ENCODE results near the gene DNAJB4. TPM values are rescaled to one million over a fixed set of nuclear protein-coding genes. Genes with fewer than 3 reads are reported as not detected.
"Not testable (repeated sequence)": the region's sequence is repeated elsewhere in the genome, so short reads cannot be mapped to it uniquely, and the experiment has no call there.

Gene DNAJB4
- total and polyA plus RNA-seq, 2 donors (not counting 3 experiments of a cell fraction or from before 2014, with no cell fraction given): 30.4 to 136 TPM

GRCh38 chr1:77996734-77997133 is 8.0 kb upstream of the DNAJB4 start:
- no peak overlapping the region for H3K9ac ChIP-seq (replicated peaks; ENCODE audit: extremely low read depth, insufficient read depth, low read length)
- H3K4me1 ChIP-seq (ENCODE audit: control insufficient read depth, extremely low read depth, insufficient read depth, low read length): no peaks in the 10 kb centered on the region
- no peaks in the 10 kb centered on the region for H3K9me1 ChIP-seq (replicated peaks; ENCODE audit: control insufficient read depth, extremely low read depth, insufficient read depth, low read length)
- DNase-seq (ENCODE audit: low read depth, low spot score) (no peak), FAIRE-seq (no peak)
- H2AFZ ChIP-seq (ENCODE audit: low read depth, low read length): no peak overlapping the region
- no peak overlapping the region for H3K4me3 ChIP-seq (replicated peaks in 1 of 3; ENCODE audit: insufficient read depth in 1 of 3, low read depth in 1 of 3, low read length in 3 of 3)
- H3K79me2 ChIP-seq (ENCODE audit: control insufficient read depth, insufficient read depth, low read length): peaks cover 11% of the 10 kb centered on the region
- H3K36me3 ChIP-seq (ENCODE audit: control insufficient read depth in 2 of 2, extremely low read depth in 1 of 2, insufficient read depth in 2 of 2, low read length in 2 of 2): peaks cover 4 to 5% of the 10 kb centered on the region in 2 experiments
- no TSS peak for BruUV-seq (replicated peaks)
- H3K9me3 ChIP-seq (replicated peaks; ENCODE audit: control insufficient read depth, insufficient read depth, low read length): no peaks in the 10 kb centered on the region
- ChIA-PET CTCF (interaction anchor here (1.2 to 1.7 kb wide), 4 partner anchors 11 to 118 kb away, joined by 3 to 6 read pairs (median 3); partner anchors contain the start of gene FUBP1), POLR2A (interaction anchor here (3.3 kb wide), 1 partner anchor 8 kb away, joined by 22 read pairs; the partner anchor contains the start of gene DNAJB4)
- H4K20me1 ChIP-seq (replicated peaks; ENCODE audit: control insufficient read depth, extremely low read depth, insufficient read depth, low read length): no peaks in the 10 kb centered on the region
- intact Hi-C loops (cut with micrococcal nuclease) (no loop called here), dilution Hi-C loops (cut with MboI; ENCODE audit: extremely low pct_ligation_motif_present, low sequenced_read_pairs) (no loop called here)
- H3K27ac ChIP-seq (ENCODE audit: insufficient read depth, low read depth, low read length): no peak overlapping the region
- no peaks in the 10 kb centered on the region for H3K27me3 ChIP-seq (ENCODE audit: control insufficient read depth in 2 of 2, insufficient read depth in 2 of 2, low read length in 2 of 2)
- H3K4me2 ChIP-seq (ENCODE audit: insufficient read depth, low read length): no peak overlapping the region
- no peak for TF ChIP-seq CTCF (IDR thresholded peaks at IDR 0.05; ENCODE audit: extremely low read depth in 1 of 2, insufficient read depth in 1 of 2, low read depth in 1 of 2, low read length in 2 of 2)
- no peak for TF ChIP-seq FOS (IDR thresholded peaks at IDR 0.05; ENCODE audit: borderline replicate concordance, insufficient read depth, low read length)
- no peak for TF ChIP-seq MYC (IDR thresholded peaks at IDR 0.05; ENCODE audit: low read depth, low read length)
- TF ChIP-seq JUN (IDR thresholded peaks at IDR 0.05; ENCODE audit: borderline replicate concordance, insufficient read depth, insufficient read length, low read depth): no peak
- no peak for TF ChIP-seq POLR2AphosphoS5 (IDR thresholded peaks at IDR 0.05; ENCODE audit: insufficient read depth, low read depth, low read length)
- TF ChIP-seq MAX (IDR thresholded peaks at IDR 0.05; ENCODE audit: insufficient read depth, insufficient read length): no peak
- no peak for TF ChIP-seq POLR2A (IDR thresholded peaks at IDR 0.05; ENCODE audit: low read depth, low read length)
- no peak for TF ChIP-seq EZH2 (IDR thresholded peaks at IDR 0.05; ENCODE audit: borderline replicate concordance, low read depth, low read length, severe bottlenecking)
- TF ChIP-seq GATA2 (IDR thresholded peaks at IDR 0.05; ENCODE audit: insufficient read depth, insufficient read length, low read depth, low read length): no peak

DNA sequence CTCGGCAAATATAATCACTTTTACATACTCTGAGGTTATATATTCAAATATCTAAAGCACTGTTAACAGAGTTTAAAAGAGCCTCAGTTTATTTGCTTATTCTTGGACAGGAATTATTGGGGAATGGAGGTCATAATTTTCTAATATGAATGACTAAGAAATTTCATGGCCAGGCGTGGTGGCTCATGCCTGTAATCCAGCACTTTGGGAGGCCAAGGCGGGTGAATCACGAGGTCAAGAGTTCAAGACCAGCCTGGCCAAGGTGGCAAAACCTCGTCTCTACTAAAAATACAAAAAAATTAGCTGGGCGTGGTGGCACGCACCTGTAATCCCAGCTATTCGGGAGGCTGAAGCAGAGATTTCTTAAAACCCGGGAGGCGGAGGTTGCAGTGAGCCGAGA is 4.2 kb upstream of the DNAJB4 start:
- dilution Hi-C loops (cut with MboI; ENCODE audit: extremely low pct_ligation_motif_present, low sequenced_read_pairs); H3K27ac ChIP-seq (ENCODE audit: insufficient read depth, low read depth, low read length); POLR2A ChIA-PET; H3K4me2 ChIP-seq (ENCODE audit: insufficient read depth, low read length); H2AFZ ChIP-seq (ENCODE audit: low read depth, low read length); H3K27me3 ChIP-seq (ENCODE audit: control insufficient read depth in 2 of 2, insufficient read depth in 2 of 2, low read length in 2 of 2); intact Hi-C loops (cut with micrococcal nuclease); H3K9me1 ChIP-seq (replicated peaks; ENCODE audit: control insufficient read depth, extremely low read depth, insufficient read depth, low read length); H3K9ac ChIP-seq (replicated peaks; ENCODE audit: extremely low read depth, insufficient read depth, low read length); H4K20me1 ChIP-seq (replicated peaks; ENCODE audit: control insufficient read depth, extremely low read depth, insufficient read depth, low read length); BruUV-seq (replicated peaks); H3K4me3 ChIP-seq (replicated peaks in 1 of 3; ENCODE audit: insufficient read depth in 1 of 3, low read depth in 1 of 3, low read length in 3 of 3); DNase-seq (ENCODE audit: low read depth, low spot score); FAIRE-seq; H3K36me3 ChIP-seq (ENCODE audit: control insufficient read depth in 2 of 2, extremely low read depth in 1 of 2, insufficient read depth in 2 of 2, low read length in 2 of 2); H3K9me3 ChIP-seq (replicated peaks; ENCODE audit: control insufficient read depth, insufficient read depth, low read length): not testable (repeated sequence)
- CTCF ChIA-PET: interaction anchor here (1.2 to 15.7 kb wide), 3 partner anchors 10 to 114 kb away, joined by 5 to 250 read pairs (median 5); no protein-coding TSS in a partner anchor
- peaks cover 20% of the 10 kb centered on the region for H3K4me1 ChIP-seq (ENCODE audit: control insufficient read depth, extremely low read depth, insufficient read depth, low read length)
- peaks cover 12% of the 10 kb centered on the region for H3K79me2 ChIP-seq (ENCODE audit: control insufficient read depth, insufficient read depth, low read length)
